ENCODE measurements around the gene TP73.

Gene TP73

GRCh38 chr1:3783651-3784474 lies 131.5 kb downstream of the TP73 start:
- Histone ChIP-seq H3K36me3 (ENCODE audit: control insufficient read depth, insufficient read depth, low read length) (peaks cover 34% of the 10 kb centered on the region), H3K27me3 (ENCODE audit: control insufficient read depth, insufficient read depth, low read length, poor library complexity, severe bottlenecking) (no peaks in the 10 kb centered on the region)

GRCh38 chr1:3785045-3785444 lies 132.7 kb downstream of the TP73 start:
- Histone ChIP-seq H3K4me3 (ENCODE audit: insufficient read depth, low read depth, low read length) (no peak overlapping the region), H3K27ac (ENCODE audit: insufficient read depth, low read depth, low read length, poor library complexity, severe bottlenecking) (no peak overlapping the region), H3K27me3 (ENCODE audit: control insufficient read depth, insufficient read depth, low read length, poor library complexity, severe bottlenecking) (no peaks in the 10 kb centered on the region), H3K4me1 (ENCODE audit: control insufficient read depth, insufficient read depth, low read length) (no peaks in the 10 kb centered on the region), H3K36me3 (ENCODE audit: control insufficient read depth, insufficient read depth, low read length) (peaks cover 34% of the 10 kb centered on the region), H3K9me3 (ENCODE audit: control insufficient read depth, low read length) (no peaks in the 10 kb centered on the region)
- 95% methylated on average over 13 of the region's 13 CpGs for WGBS, 2 experiments

More at GRCh38 chr1:3783651-3784474, 131.5 kb downstream of the TP73 start:
- no peak overlapping the region for H3K27ac ChIP-seq (ENCODE audit: insufficient read depth, low read depth, low read length, poor library complexity, severe bottlenecking)
- H3K4me3 ChIP-seq (ENCODE audit: insufficient read depth, low read depth, low read length): no peak overlapping the region
- H3K4me1 ChIP-seq (ENCODE audit: control insufficient read depth, insufficient read depth, low read length): no peaks in the 10 kb centered on the region
- WGBS, 2 experiments: 95% methylated on average over 30 of the region's 30 CpGs
- H3K9me3 ChIP-seq (ENCODE audit: control insufficient read depth, low read length): no peaks in the 10 kb centered on the region

GRCh38 chr1:3785456-3786157 lies 133.3 kb downstream of the TP73 start:
- H3K4me3 ChIP-seq (ENCODE audit: insufficient read depth, low read depth, low read length): no peak overlapping the region
- H3K9me3 ChIP-seq (ENCODE audit: control insufficient read depth, low read length): no peaks in the 10 kb centered on the region
- peaks cover 31% of the 10 kb centered on the region for H3K36me3 ChIP-seq (ENCODE audit: control insufficient read depth, insufficient read depth, low read length)
- no peaks in the 10 kb centered on the region for H3K27me3 ChIP-seq (ENCODE audit: control insufficient read depth, insufficient read depth, low read length, poor library complexity, severe bottlenecking)
- H3K4me1 ChIP-seq (ENCODE audit: control insufficient read depth, insufficient read depth, low read length): no peaks in the 10 kb centered on the region
- WGBS, 2 experiments: 73 to 82% methylated on average over 14 of the region's 14 CpGs
- no peak overlapping the region for H3K27ac ChIP-seq (ENCODE audit: insufficient read depth, low read depth, low read length, poor library complexity, severe bottlenecking)
